PFSK-1 (cell line): ENCODE results near the gene FAH.

Experiments used
- POLR2AphosphoS5 ChIP-seq: IDR thresholded peaks from 2 replicates; pipeline ENCODE4 v1.6.1; 2012; ENCODE audit warnings: low read depth, mild to moderate bottlenecking, control low read depth, low read length, moderate library complexity
- SIN3A ChIP-seq: IDR thresholded peaks from 2 replicates; pipeline ENCODE4 v1.6.1; 2012; ENCODE audit warnings: mild to moderate bottlenecking, low read length, moderate library complexity, borderline replicate concordance; ENCODE audit not compliant: insufficient read depth
- TAF1 ChIP-seq: IDR thresholded peaks from 2 replicates; pipeline ENCODE4 v1.6.1; 2012; ENCODE audit warnings: low read length, control low read depth, borderline replicate concordance; ENCODE audit not compliant: insufficient read depth
- TF ChIP-seq, protein P1 (sequence below), 2 experiments: IDR thresholded peaks; 2 replicates each; pipeline versions ENCODE4 v1.6.1 to v1.8.0; 2011 to 2012; ENCODE audit warnings: low read depth in 2 of 2, low read length in 2 of 2, control low read depth in 1 of 2, inconsistent platforms in 1 of 2, mild to moderate bottlenecking in 1 of 2, moderate library complexity in 1 of 2; ENCODE audit not compliant: insufficient read depth in 1 of 2

DNA sequence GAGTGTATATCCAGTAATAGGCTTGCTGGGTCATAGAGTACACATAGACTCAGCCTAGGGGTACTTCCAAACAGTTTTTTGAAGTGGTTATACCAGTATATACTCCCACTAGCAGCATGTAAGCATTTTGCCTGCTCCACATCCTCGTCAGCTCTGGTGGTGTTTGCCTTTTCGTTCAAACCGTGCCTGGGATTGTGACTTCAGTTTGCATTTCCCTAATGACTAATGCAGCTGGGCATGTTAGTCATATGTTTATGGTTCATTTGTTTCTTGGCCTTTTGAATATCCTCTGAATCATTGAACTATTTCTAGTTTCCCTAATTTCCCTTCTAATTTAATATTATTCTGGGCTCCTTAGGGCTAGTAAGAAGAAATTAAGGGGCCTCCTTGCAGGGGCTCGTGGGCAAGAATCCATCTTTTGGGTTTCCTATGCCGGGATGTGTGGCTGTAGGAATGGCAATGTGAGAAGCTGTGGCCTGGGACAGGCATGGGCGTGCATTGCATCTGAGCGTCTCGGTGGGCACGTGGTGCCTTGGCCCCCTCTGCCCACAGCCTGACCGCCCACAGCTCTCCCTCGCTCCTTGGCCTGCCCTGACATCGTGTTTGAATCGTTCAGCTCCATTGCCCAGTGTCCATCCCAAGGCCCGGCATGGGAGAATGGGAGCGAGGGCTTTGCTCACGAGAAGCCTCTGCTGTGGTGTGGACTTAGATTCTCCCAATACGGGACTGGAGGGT lies 26.4 kb downstream of the FAH start:
- no peak for TF ChIP-seq TAF1
- TF ChIP-seq, protein P1, sequence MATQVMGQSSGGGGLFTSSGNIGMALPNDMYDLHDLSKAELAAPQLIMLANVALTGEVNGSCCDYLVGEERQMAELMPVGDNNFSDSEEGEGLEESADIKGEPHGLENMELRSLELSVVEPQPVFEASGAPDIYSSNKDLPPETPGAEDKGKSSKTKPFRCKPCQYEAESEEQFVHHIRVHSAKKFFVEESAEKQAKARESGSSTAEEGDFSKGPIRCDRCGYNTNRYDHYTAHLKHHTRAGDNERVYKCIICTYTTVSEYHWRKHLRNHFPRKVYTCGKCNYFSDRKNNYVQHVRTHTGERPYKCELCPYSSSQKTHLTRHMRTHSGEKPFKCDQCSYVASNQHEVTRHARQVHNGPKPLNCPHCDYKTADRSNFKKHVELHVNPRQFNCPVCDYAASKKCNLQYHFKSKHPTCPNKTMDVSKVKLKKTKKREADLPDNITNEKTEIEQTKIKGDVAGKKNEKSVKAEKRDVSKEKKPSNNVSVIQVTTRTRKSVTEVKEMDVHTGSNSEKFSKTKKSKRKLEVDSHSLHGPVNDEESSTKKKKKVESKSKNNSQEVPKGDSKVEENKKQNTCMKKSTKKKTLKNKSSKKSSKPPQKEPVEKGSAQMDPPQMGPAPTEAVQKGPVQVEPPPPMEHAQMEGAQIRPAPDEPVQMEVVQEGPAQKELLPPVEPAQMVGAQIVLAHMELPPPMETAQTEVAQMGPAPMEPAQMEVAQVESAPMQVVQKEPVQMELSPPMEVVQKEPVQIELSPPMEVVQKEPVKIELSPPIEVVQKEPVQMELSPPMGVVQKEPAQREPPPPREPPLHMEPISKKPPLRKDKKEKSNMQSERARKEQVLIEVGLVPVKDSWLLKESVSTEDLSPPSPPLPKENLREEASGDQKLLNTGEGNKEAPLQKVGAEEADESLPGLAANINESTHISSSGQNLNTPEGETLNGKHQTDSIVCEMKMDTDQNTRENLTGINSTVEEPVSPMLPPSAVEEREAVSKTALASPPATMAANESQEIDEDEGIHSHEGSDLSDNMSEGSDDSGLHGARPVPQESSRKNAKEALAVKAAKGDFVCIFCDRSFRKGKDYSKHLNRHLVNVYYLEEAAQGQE (IDR thresholded peaks at IDR 0.05; ENCODE audit: insufficient read depth in 1 of 2, low read depth in 2 of 2, low read length in 2 of 2) = no peak
- no peak for TF ChIP-seq POLR2AphosphoS5
- TF ChIP-seq SIN3A = no peak
